Thyroid gland (tissue), 4 donors: ENCODE measurements around the gene CAPZB. TPM values are rescaled to one million over a fixed set of nuclear protein-coding genes. Genes with fewer than 3 reads are reported as not detected.

Experiments
- DNase-seq, 2 donors: peaks; one replicate each; pipeline ENCODE4 v3.0.0-alpha.2; 2019
- H3K27ac ChIP-seq, 3 donors: fragments of 200-600 bp; sonication (generic); 1 replicate in 2 of 3; 2 replicates in 1 of 3; pipeline ENCODE4 v1.5.1; 2016 to 2019; ENCODE audit warnings: mild to moderate bottlenecking in 1 of 3, moderate library complexity in 1 of 3
- H3K27me3 ChIP-seq: fragments of 200-600 bp; sonication (generic); one replicate; pipeline ENCODE4 v1.5.1; 2019
- H3K36me3 ChIP-seq, 2 donors: fragments of 200-600 bp; sonication (generic); one replicate each; pipeline ENCODE4 v1.5.1; 2016 to 2019
- H3K4me1 ChIP-seq, 2 donors: fragments of 200-600 bp; sonication (generic); one replicate each; pipeline ENCODE4 v1.5.1; 2017 to 2019
- H3K4me3 ChIP-seq, 3 donors: fragments of 200-600 bp; sonication (generic); replicated peaks in 1 of 3; 1 replicate in 2 of 3; 2 replicates in 1 of 3; pipeline ENCODE4 v1.5.1; 2016; ENCODE audit warnings: mild to moderate bottlenecking in 1 of 3
- H3K9me3 ChIP-seq: fragments of 200-600 bp; sonication (generic); one replicate; pipeline ENCODE4 v1.5.1; 2017
- POLR2A ChIP-seq, 2 donors: fragments of 450-650 bp; IDR thresholded peaks; one replicate each; pipeline ENCODE4 v1.6.1; 2017; ENCODE audit warnings: antibody characterized with exemption in 2 of 2, mild to moderate bottlenecking in 2 of 2, moderate library complexity in 1 of 2
- WGBS, 2 donors: methylation state at CpG; one replicate each; pipeline ENCODE4 v1.1.5; 2017; 5-methylcytosine and 5-hydroxymethylcytosine counted together
- intact Hi-C: fragments of 100-400 bp; cut with DNase I; formaldehyde crosslinking; loops from one replicate; pipeline ENCODE4 v1.15.1; 2023
- total RNA-seq, 4 donors: library from RNA; depleted of rRNA; stranded (reverse); fragments of >200 nt; gene quantifications; one replicate each; pipeline ENCODE4 v1.2.3, GENCODE V29; 2016
- TF ChIP-seq, protein P1 (sequence below), 6 experiments: fragments of 200-600 bp in 3 of 6; fragments of 450-650 bp in 3 of 6; sonication (generic) in 3 of 6; IDR thresholded peaks; one replicate each; pipeline ENCODE4 v1.5.1; 2016 to 2019; ENCODE audit warnings: antibody characterized with exemption in 6 of 6, mild to moderate bottlenecking in 2 of 6, inconsistent platforms in 1 of 6, moderate library complexity in 1 of 6

The CAPZB gene
- total RNA-seq, 4 donors from 2014 or later: 75.4 to 116 (median 93.1) TPM

DNA sequence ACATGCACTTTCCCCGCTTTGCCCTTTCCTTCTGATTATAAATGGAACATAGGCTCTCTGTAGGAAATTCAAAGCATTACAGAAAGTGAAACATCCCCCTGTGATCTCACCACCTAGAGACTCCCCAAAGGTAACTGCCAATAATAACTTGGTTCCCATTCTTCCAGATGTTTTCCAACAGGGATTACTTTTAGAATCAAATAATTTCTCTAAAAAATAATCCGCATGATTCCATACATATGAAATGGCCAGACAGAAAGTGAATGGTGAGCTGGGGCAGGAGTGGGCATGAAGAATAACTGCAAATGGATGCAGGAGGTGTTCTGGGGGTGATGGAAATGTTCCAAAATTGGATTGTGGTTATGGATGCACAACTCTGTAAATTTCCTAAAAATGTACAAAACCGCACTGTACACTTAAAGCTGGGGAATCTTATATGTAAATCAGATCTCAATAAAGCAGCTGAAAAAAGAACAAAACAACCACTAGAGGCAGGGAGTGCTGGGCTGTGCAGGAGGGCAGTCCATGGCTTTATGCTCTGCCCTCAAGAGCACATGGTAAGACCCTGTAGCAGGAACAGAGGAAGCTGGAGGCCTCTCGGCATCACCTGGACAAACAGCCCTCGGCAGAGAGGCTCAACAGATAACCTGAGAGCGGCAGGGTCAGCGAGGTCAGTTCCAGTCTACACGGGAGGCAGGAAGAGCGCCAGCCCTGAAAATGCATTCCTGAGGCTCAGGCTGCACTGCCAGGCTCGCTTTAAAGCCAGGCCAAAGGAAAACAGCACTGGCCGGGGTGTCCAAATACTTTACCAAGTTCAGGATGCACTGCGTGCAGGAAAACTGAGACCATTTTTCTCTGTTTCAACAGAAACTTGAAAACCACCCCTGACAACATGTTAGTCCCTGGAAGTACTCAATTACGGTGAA lies 39.7 kb downstream of the CAPZB start:
- Histone ChIP-seq H3K4me1 (peaks cover 65 to 92% of the 10 kb centered on the region in 2 donors), H3K9me3 (no peaks in the 10 kb centered on the region), H3K4me3 (no peak overlapping the region), H3K27me3 (no peaks in the 10 kb centered on the region), H3K27ac (peak overlapping the region; percentile 72 to 87 (median 79)), H3K36me3 (no peaks in the 10 kb centered on the region)
- peak; percentile 77 to 83 for DNase-seq
- intact Hi-C loops: no loop called here
- WGBS, 2 donors: 22 to 34% methylated on average over 12 to 13 of the region's 13 CpGs
- no peak for TF ChIP-seq POLR2A (IDR thresholded peaks at IDR 0.05)
- TF ChIP-seq, protein P1, sequence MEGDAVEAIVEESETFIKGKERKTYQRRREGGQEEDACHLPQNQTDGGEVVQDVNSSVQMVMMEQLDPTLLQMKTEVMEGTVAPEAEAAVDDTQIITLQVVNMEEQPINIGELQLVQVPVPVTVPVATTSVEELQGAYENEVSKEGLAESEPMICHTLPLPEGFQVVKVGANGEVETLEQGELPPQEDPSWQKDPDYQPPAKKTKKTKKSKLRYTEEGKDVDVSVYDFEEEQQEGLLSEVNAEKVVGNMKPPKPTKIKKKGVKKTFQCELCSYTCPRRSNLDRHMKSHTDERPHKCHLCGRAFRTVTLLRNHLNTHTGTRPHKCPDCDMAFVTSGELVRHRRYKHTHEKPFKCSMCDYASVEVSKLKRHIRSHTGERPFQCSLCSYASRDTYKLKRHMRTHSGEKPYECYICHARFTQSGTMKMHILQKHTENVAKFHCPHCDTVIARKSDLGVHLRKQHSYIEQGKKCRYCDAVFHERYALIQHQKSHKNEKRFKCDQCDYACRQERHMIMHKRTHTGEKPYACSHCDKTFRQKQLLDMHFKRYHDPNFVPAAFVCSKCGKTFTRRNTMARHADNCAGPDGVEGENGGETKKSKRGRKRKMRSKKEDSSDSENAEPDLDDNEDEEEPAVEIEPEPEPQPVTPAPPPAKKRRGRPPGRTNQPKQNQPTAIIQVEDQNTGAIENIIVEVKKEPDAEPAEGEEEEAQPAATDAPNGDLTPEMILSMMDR (IDR thresholded peaks at IDR 0.05): peak in 5 of 6 experiments; percentile 20 to 34 (median 28)

DNA sequence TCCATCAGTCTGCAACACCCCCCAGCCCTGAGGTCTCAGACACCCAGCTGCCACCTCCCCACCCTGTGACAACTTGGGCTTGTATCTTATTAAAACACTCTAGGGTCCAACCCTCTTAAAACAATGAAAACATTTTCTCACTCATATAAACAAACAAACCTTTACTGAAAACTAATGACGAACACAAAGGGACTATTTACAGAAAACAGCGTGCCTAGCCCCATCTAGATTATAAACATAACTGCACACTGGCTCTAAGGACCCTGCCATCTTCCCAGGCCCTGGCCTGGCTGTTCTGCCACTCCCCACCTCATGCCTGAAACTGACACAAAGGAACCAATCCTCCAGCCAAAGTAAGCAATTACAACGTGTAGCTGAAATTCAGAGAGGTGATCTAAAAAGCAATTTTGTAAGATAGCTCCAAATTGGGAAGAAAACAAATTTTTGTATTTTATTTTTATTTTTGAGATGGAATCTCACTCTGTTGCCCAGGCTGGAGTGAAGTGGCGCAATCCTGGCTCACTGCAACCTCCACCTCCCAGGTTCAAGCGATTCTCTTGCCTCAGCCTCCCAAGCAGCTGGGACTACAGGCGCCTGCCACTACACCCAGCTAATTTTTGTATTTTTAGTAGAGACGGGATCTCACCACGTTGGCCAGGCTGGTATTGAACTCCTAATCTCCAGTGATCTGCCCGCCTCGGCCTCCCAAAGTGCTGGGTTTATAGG lies 40.9 kb downstream of the CAPZB start:
- intact Hi-C loops: no loop called here
- 70 to 71% methylated on average over 10 of the region's 10 CpGs for WGBS, 2 donors
- Histone ChIP-seq H3K27me3 (no peaks in the 10 kb centered on the region), H3K9me3 (no peaks in the 10 kb centered on the region), H3K36me3 (no peaks in the 10 kb centered on the region), H3K4me3 (no peak overlapping the region), H3K4me1 (peaks cover 68 to 92% of the 10 kb centered on the region in 2 donors), H3K27ac (peak overlapping the region; percentile 59 to 87 (median 79))
- TF ChIP-seq POLR2A (IDR thresholded peaks at IDR 0.05): no peak
- DNase-seq: no peak

DNA sequence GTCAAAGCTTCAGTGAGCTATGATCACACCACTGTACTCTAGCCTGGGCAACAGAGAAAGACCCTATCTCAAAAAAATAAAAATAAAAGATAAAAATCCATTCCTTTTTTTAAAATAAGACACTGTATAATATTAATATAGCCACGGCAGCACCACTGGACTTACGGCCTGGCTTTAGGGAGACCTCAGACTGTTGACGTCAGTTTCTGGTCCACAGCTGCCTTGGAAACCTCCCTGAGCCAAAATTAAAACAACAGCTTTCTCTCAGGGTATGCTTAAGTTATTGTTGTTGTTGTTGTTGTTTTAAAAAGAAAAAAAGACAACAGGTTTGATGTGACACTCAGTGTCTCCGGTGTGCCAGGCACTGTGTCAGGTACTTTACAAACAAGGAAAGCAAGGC lies 42.0 kb downstream of the CAPZB start:
- intact Hi-C loops: no loop called here
- WGBS, 2 donors: 72 to 75% methylated on average over 4 of the region's 4 CpGs
- Histone ChIP-seq H3K4me1 (peaks cover 68 to 92% of the 10 kb centered on the region in 2 donors), H3K36me3 (no peaks in the 10 kb centered on the region), H3K4me3 (no peak overlapping the region), H3K27ac (peak overlapping the region; percentile 59 to 87 (median 79)), H3K9me3 (no peaks in the 10 kb centered on the region), H3K27me3 (no peaks in the 10 kb centered on the region)
- TF ChIP-seq, protein P1 (IDR thresholded peaks at IDR 0.05): no peak
- no peak for TF ChIP-seq POLR2A (IDR thresholded peaks at IDR 0.05)
- DNase-seq: no peak

DNA sequence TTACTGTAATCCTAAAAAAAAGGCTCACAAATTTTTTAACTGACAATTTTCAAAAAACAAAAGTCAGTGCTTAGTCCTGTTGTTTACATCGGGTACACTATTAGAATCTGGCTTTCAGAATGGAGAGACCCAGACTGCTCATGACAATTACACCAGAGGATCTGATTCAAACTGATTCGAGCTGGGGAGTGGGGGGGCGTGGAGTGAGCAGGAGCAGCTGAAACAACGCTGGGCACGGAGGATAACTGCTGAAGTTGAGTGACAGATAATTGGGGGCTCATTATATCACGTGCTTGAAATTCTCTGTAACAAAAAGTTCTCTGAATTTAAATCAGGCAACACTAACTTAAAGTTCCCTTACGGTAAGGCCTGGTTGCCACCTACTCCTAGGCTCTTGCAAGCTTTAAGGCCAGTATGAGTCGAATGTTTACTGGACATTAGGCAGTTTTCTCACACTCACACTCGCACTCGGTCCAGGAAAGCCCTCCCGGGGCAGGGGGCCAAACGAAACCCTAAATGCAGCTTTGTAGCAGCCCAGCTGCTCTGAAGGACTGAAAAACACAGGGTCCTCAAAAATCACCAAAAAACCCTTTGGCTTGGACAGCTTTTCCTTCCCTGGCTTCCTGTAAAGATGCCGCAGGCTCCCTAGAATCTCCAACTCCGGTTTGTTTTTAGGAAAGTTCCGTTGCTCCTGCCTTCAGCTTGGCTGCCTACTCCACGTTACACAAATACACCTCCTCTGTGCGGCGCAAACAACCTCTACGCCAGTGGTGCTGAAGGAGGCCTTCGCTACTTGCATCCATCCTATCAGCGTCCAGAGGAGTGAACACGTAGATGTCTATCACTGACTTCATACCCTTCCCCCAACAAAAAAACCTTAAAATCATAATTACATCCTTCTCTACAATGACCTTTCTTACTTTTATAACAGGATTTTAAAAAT lies 42.9 kb downstream of the CAPZB start:
- peaks cover 69 to 92% of the 10 kb centered on the region in 2 donors for H3K4me1 ChIP-seq
- TF ChIP-seq POLR2A (IDR thresholded peaks at IDR 0.05): no peak
- TF ChIP-seq, protein P1 (IDR thresholded peaks at IDR 0.05): no peak
- WGBS, 2 donors: 83 to 85% methylated on average over 22 of the region's 22 CpGs
- H3K4me3 ChIP-seq: no peak overlapping the region
- intact Hi-C loops: no loop called here
- no peaks in the 10 kb centered on the region for H3K36me3 ChIP-seq
- H3K9me3 ChIP-seq: no peaks in the 10 kb centered on the region
- DNase-seq: no peak
- H3K27ac ChIP-seq: peak overlapping the region in 1 of 3 donors; percentile 43
- no peaks in the 10 kb centered on the region for H3K27me3 ChIP-seq
